PC-9 (cell line): Measurements from ENCODE around the gene PRAMEF1. TPM values are rescaled to one million over a fixed set of nuclear protein-coding genes. Genes with fewer than 3 reads are reported as not detected.

Source experiments
- total RNA-seq: library from RNA; stranded (reverse); gene quantifications from 2 replicates; pipeline ENCODE4 v1.2.3, GENCODE V29; 2021

Gene PRAMEF1
- total RNA-seq, 1 experiment from 2014 or later: not detected

Other genes starting within 250 kb of the PRAMEF1 start
- gene DHRS3, start 173.2 kb upstream of the PRAMEF1 start, total RNA-seq: 144 and 154 TPM in 2 replicates
- not detected in 2 replicates for gene AADACL4, start 147.3 kb upstream of the PRAMEF1 start, total RNA-seq
- gene AADACL3, start 75.3 kb upstream of the PRAMEF1 start, total RNA-seq: not detected in 2 replicates
- gene CFAP107, start 45.2 kb upstream of the PRAMEF1 start, total RNA-seq: not detected in 2 replicates
- gene PRAMEF12, start 17.7 kb upstream of the PRAMEF1 start, total RNA-seq: not detected in 2 replicates
- not detected in 2 replicates for gene PRAMEF11, start 40.0 kb downstream of the PRAMEF1 start, total RNA-seq
- gene HNRNPCL1, start 57.3 kb downstream of the PRAMEF1 start, total RNA-seq: not detected in 2 replicates
- gene PRAMEF2, start 65.7 kb downstream of the PRAMEF1 start, total RNA-seq: not detected in 2 replicates
- gene PRAMEF4, start 94.8 kb downstream of the PRAMEF1 start, total RNA-seq: not detected in 2 replicates
- gene PRAMEF10, start 106.9 kb downstream of the PRAMEF1 start, total RNA-seq: not detected in 2 replicates
- gene PRAMEF7, start 125.2 kb downstream of the PRAMEF1 start, total RNA-seq: not detected in 2 replicates
- not detected in 2 replicates for gene PRAMEF6, start 156.2 kb downstream of the PRAMEF1 start, total RNA-seq